ENCODE data around the gene ZNF48.
A peak's percentile ranks its signal among the peaks of the same experiment; 100 is the strongest.
"Not testable (repeated sequence)": the region's sequence is repeated elsewhere in the genome, so short reads cannot be mapped to it uniquely, and the experiment has no call there.

Gene ZNF48

GRCh38 chr16:30378236-30379157 is 16.7 kb upstream of the ZNF48 start:
- DNase-seq (ENCODE audit: low spot score) = peak; percentile 98

GRCh38 chr16:30379158-30379783 is 15.9 kb upstream of the ZNF48 start:
- no peak for DNase-seq (ENCODE audit: low spot score)

- no peak for DNase-seq (ENCODE audit: low spot score)
Measured at GRCh38 chr16:30380072-30380802, 15.0 kb upstream of the ZNF48 start.

- DNase-seq (ENCODE audit: low spot score) = no peak
Measured at GRCh38 chr16:30380803-30381208, 14.4 kb upstream of the ZNF48 start.

GRCh38 chr16:30381291-30382041 is 13.8 kb upstream of the ZNF48 start:
- DNase-seq (ENCODE audit: low spot score) = no peak

- DNase-seq (ENCODE audit: low spot score) = no peak
Measured at GRCh38 chr16:30382111-30382881, 12.9 kb upstream of the ZNF48 start, which contains the start of gene SEPTIN1. Gene SEPTIN1, minus strand, starts transcription at chr16:30382561. Its CDS starts 19 bp downstream, at chr16:30382542.

- DNase-seq (ENCODE audit: low spot score) = no peak
Measured at GRCh38 chr16:30383521-30383920, 11.7 kb upstream of the ZNF48 start.

- DNase-seq (ENCODE audit: low spot score) = peak; percentile 36
Measured at GRCh38 chr16:30394592-30395154, 547 bp upstream of the ZNF48 start.

GRCh38 chr16:30395992-30396585 is 869 bp downstream of the ZNF48 start:
- no peak for DNase-seq (ENCODE audit: low spot score)

GRCh38 chr16:30396627-30397026 is 1.4 kb downstream of the ZNF48 start:
- DNase-seq (ENCODE audit: low spot score) = not testable (repeated sequence)

GRCh38 chr16:30397056-30397455 is 1.8 kb downstream of the ZNF48 start:
- DNase-seq (ENCODE audit: low spot score) = no peak

- DNase-seq (ENCODE audit: low spot score) = no peak
Measured at GRCh38 chr16:30397776-30398660, 2.8 kb downstream of the ZNF48 start.

- no peak for DNase-seq (ENCODE audit: low spot score)
Measured at GRCh38 chr16:30398661-30399434, 3.6 kb downstream of the ZNF48 start.

- DNase-seq (ENCODE audit: low spot score) = no peak
Measured at GRCh38 chr16:30399435-30400186, 4.4 kb downstream of the ZNF48 start.

- DNase-seq (ENCODE audit: low spot score) = no peak
Measured at GRCh38 chr16:30401768-30402425, 6.7 kb downstream of the ZNF48 start.

- DNase-seq (ENCODE audit: low spot score) = no peak
Measured at GRCh38 chr16:30406795-30407101, 11.5 kb downstream of the ZNF48 start.

- DNase-seq (ENCODE audit: low spot score) = peak; percentile 90
Measured at GRCh38 chr16:30407102-30407803, 12.0 kb downstream of the ZNF48 start, which contains the start of gene ZNF771. Gene ZNF771, plus strand, starts transcription at chr16:30407606. Its CDS starts 448 bp downstream, at chr16:30408054.

Measured in kidney tubule cell (primary cell).